HepG2 (cell line): ENCODE data around the gene MDP1. TPM values are rescaled to one million over a fixed set of nuclear protein-coding genes. Genes with fewer than 3 reads are reported as not detected.
A peak's percentile ranks its signal among the peaks of the same experiment; 100 is the strongest.

ENCODE experiments used
- ATF7 ChIP-seq, 2 experiments: fragments of 450-650 bp in 1 of 2; sonication (generic) in 1 of 2; formaldehyde crosslinking in 1 of 2; IDR thresholded peaks; 2 replicates each; pipeline versions ENCODE4 v1.4.0 to v1.6.1; 2016 to 2020; ENCODE audit warnings: antibody characterized with exemption in 1 of 2, mild to moderate bottlenecking in 1 of 2, missing genetic modification reagents in 1 of 2
- CC2D1A ChIP-seq: sonication (generic); formaldehyde crosslinking; IDR thresholded peaks from 2 replicates; pipeline ENCODE4 v1.8.1; 2023; ENCODE audit warnings: mild to moderate bottlenecking, missing genetic modification reagents
- ERF ChIP-seq: IDR thresholded peaks from 2 replicates; pipeline ENCODE4 v1.6.1; 2018; ENCODE audit warnings: missing biosample characterization, missing genetic modification reagents
- ISX ChIP-seq: sonication (generic); formaldehyde crosslinking; conservative IDR thresholded peaks from 2 replicates; pipeline ENCODE4 v1.5.0; 2020; ENCODE audit warnings: missing genetic modification reagents
- JARID2 ChIP-seq: sonication (generic); formaldehyde crosslinking; IDR thresholded peaks from 2 replicates; pipeline ENCODE4 v1.8.1; 2023; ENCODE audit warnings: missing genetic modification reagents, inconsistent platforms; ENCODE audit not compliant: insufficient replicate concordance
- NONO ChIP-seq, 2 experiments: fragments of 450-650 bp in 1 of 2; sonication (generic) in 1 of 2; formaldehyde crosslinking in 1 of 2; IDR thresholded peaks in 1 of 2; conservative IDR thresholded peaks in 1 of 2; 2 replicates each; pipeline versions ENCODE4 v1.6.1 to v1.8.0; 2017 to 2022; ENCODE audit warnings: mild to moderate bottlenecking in 1 of 2, missing genetic modification reagents in 1 of 2, moderate library complexity in 1 of 2
- POLR2AphosphoS2 ChIP-seq: IDR thresholded peaks from 2 replicates; pipeline ENCODE4 v1.6.1; 2011; ENCODE audit warnings: low read depth, low read length, improper control_type of control experiment
- RXRA ChIP-seq: sonication (generic); formaldehyde crosslinking; IDR thresholded peaks from 2 replicates; pipeline ENCODE4 v1.5.1; 2020; ENCODE audit warnings: missing genetic modification reagents
- RXRB ChIP-seq: IDR thresholded peaks from 2 replicates; pipeline ENCODE4 v1.6.1; 2016; ENCODE audit warnings: borderline replicate concordance, missing genetic modification reagents, missing compliant biosample characterization
- SOX5 ChIP-seq: IDR thresholded peaks from 2 replicates; pipeline ENCODE4 v1.6.1; 2016; ENCODE audit warnings: borderline replicate concordance
- SP4 ChIP-seq: sonication (generic); formaldehyde crosslinking; IDR thresholded peaks from 2 replicates; pipeline ENCODE4 v1.8.1; 2023; ENCODE audit warnings: mild to moderate bottlenecking, missing genetic modification reagents
- ZNF235 ChIP-seq: sonication (generic); formaldehyde crosslinking; IDR thresholded peaks from 2 replicates; pipeline ENCODE4 v1.8.1; 2023; ENCODE audit warnings: mild to moderate bottlenecking, missing genetic modification reagents, borderline replicate concordance
- ZNF569 ChIP-seq: sonication (generic); formaldehyde crosslinking; IDR thresholded peaks from 2 replicates; pipeline ENCODE4 v1.5.0; 2020; ENCODE audit warnings: mild to moderate bottlenecking, missing genetic modification reagents, moderate library complexity, borderline replicate concordance
- ZNF572 ChIP-seq: sonication (generic); formaldehyde crosslinking; IDR thresholded peaks from 2 replicates; pipeline ENCODE4 v1.5.1; 2020; ENCODE audit warnings: mild to moderate bottlenecking, missing genetic modification reagents
- ZNF713 ChIP-seq: sonication (generic); formaldehyde crosslinking; IDR thresholded peaks from 2 replicates; pipeline ENCODE4 v1.4.0; 2020; ENCODE audit warnings: mild to moderate bottlenecking, missing genetic modification reagents
- ZSCAN21 ChIP-seq: sonication (generic); formaldehyde crosslinking; IDR thresholded peaks from 2 replicates; pipeline ENCODE4 v1.8.0; 2022; ENCODE audit warnings: mild to moderate bottlenecking, missing genetic modification reagents, moderate library complexity, borderline replicate concordance
- polyA plus RNA-seq, 8 experiments: library from polyadenylated mRNA; depleted of rRNA in 3 of 8; stranded (reverse) in 7 of 8; unstranded in 1 of 8; fragments of >200 nt; fragmentation: Illumina TruSeq in 4 of 8; extraction: Trizol in 4 of 8; gene quantifications; 2 replicates each; pipeline versions ENCODE4 v1.2.1 to v1.2.3, GENCODE V29; 2011 to 2016; ENCODE audit warnings: low read depth in 4 of 8, missing spikeins in 1 of 8, mixed read lengths in 1 of 8; ENCODE audit not compliant: insufficient read depth in 1 of 8
- total RNA-seq, 5 experiments: library from RNA; depleted of rRNA; stranded (reverse); fragments of >200 nt; fragmentation: Illumina TruSeq; extraction: Trizol; gene quantifications; 2 replicates each; pipeline ENCODE4 v1.2.3, GENCODE V29; 2016; ENCODE audit warnings: low read depth in 1 of 5
- TF ChIP-seq, protein P1 (sequence below): sonication (generic); formaldehyde crosslinking; IDR thresholded peaks from 2 replicates; pipeline ENCODE4 v1.5.0; 2020; ENCODE audit warnings: mild to moderate bottlenecking, missing genetic modification reagents
- TF ChIP-seq, protein P2 (sequence below): sonication (generic); formaldehyde crosslinking; IDR thresholded peaks from 2 replicates; pipeline ENCODE4; 2020; ENCODE audit warnings: missing genetic modification reagents, mild to moderate bottlenecking, borderline replicate concordance
- TF ChIP-seq, protein P3 (sequence below): sonication (generic); formaldehyde crosslinking; IDR thresholded peaks from 2 replicates; pipeline ENCODE4 v1.5.0; 2020; ENCODE audit warnings: missing genetic modification reagents
- TF ChIP-seq, protein P4 (sequence below): sonication (generic); formaldehyde crosslinking; IDR thresholded peaks from 2 replicates; pipeline ENCODE4 v1.5.0; 2020; ENCODE audit warnings: mild to moderate bottlenecking, missing genetic modification reagents

The MDP1 gene
- total and polyA plus RNA-seq, 2 of the 13 experiments (the other 11 are each of a cell fraction or from before 2014, with no cell fraction given) = 44.1 to 48.7 TPM

DNA sequence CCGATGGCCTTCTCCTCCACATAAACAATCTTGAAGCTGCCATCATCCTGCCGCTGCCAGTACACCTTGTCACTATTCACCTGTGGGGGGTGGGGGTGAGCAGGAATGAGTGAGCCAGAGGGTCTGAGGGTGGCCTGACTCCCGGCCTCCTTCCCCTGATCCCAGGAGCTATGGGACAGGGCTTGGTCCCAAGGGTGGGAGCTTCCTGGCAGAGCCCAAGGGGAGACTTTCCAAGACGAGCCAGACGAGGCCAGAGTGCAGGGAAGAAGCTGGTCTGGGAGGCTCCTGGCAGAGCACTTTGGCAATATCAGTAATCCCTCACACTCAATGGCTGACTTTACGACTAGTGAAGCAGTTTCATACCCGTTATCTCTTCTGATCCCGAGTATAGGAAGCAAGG is 39.6 kb upstream of the MDP1 start (continued):
- no peak for TF ChIP-seq ZNF713 (CRISPR knock-in tag)
- no peak for TF ChIP-seq SOX5 (CRISPR knock-in tag)
- TF ChIP-seq, protein P1, sequence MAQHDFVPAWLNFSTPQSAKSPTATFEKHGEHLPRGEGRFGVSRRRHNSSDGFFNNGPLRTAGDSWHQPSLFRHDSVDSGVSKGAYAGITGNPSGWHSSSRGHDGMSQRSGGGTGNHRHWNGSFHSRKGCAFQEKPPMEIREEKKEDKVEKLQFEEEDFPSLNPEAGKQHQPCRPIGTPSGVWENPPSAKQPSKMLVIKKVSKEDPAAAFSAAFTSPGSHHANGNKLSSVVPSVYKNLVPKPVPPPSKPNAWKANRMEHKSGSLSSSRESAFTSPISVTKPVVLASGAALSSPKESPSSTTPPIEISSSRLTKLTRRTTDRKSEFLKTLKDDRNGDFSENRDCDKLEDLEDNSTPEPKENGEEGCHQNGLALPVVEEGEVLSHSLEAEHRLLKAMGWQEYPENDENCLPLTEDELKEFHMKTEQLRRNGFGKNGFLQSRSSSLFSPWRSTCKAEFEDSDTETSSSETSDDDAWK = no peak
- no peak for TF ChIP-seq SP4 (CRISPR knock-in tag)
- TF ChIP-seq RXRB (CRISPR knock-in tag) = no peak
- TF ChIP-seq CC2D1A = 0 out of 2 replicates have a peak, but pooled peaks have one; percentile 31
- no peak for TF ChIP-seq NONO (IDR thresholded peaks at IDR 0.05)
- TF ChIP-seq NONO (CRISPR knock-in tag; conservative IDR thresholded peaks at IDR 0.05) = no peak
- TF ChIP-seq POLR2AphosphoS2 = no peak
- TF ChIP-seq RXRA (CRISPR knock-in tag) = no peak
- TF ChIP-seq ZNF235 (CRISPR knock-in tag) = no peak
- TF ChIP-seq, protein P2, sequence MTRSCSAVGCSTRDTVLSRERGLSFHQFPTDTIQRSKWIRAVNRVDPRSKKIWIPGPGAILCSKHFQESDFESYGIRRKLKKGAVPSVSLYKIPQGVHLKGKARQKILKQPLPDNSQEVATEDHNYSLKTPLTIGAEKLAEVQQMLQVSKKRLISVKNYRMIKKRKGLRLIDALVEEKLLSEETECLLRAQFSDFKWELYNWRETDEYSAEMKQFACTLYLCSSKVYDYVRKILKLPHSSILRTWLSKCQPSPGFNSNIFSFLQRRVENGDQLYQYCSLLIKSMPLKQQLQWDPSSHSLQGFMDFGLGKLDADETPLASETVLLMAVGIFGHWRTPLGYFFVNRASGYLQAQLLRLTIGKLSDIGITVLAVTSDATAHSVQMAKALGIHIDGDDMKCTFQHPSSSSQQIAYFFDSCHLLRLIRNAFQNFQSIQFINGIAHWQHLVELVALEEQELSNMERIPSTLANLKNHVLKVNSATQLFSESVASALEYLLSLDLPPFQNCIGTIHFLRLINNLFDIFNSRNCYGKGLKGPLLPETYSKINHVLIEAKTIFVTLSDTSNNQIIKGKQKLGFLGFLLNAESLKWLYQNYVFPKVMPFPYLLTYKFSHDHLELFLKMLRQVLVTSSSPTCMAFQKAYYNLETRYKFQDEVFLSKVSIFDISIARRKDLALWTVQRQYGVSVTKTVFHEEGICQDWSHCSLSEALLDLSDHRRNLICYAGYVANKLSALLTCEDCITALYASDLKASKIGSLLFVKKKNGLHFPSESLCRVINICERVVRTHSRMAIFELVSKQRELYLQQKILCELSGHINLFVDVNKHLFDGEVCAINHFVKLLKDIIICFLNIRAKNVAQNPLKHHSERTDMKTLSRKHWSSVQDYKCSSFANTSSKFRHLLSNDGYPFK (CRISPR knock-in tag) = no peak
- no peak for TF ChIP-seq ZNF569 (CRISPR knock-in tag)
- no peak for TF ChIP-seq ISX
- TF ChIP-seq, protein P3, sequence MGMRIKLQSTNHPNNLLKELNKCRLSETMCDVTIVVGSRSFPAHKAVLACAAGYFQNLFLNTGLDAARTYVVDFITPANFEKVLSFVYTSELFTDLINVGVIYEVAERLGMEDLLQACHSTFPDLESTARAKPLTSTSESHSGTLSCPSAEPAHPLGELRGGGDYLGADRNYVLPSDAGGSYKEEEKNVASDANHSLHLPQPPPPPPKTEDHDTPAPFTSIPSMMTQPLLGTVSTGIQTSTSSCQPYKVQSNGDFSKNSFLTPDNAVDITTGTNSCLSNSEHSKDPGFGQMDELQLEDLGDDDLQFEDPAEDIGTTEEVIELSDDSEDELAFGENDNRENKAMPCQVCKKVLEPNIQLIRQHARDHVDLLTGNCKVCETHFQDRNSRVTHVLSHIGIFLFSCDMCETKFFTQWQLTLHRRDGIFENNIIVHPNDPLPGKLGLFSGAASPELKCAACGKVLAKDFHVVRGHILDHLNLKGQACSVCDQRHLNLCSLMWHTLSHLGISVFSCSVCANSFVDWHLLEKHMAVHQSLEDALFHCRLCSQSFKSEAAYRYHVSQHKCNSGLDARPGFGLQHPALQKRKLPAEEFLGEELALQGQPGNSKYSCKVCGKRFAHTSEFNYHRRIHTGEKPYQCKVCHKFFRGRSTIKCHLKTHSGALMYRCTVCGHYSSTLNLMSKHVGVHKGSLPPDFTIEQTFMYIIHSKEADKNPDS (CRISPR knock-in tag) = 0 out of 2 replicates have a peak, but pooled peaks have one; percentile 8
- TF ChIP-seq JARID2 (CRISPR knock-in tag) = no peak
- TF ChIP-seq ZNF572 (CRISPR knock-in tag) = no peak
- TF ChIP-seq, protein P4, sequence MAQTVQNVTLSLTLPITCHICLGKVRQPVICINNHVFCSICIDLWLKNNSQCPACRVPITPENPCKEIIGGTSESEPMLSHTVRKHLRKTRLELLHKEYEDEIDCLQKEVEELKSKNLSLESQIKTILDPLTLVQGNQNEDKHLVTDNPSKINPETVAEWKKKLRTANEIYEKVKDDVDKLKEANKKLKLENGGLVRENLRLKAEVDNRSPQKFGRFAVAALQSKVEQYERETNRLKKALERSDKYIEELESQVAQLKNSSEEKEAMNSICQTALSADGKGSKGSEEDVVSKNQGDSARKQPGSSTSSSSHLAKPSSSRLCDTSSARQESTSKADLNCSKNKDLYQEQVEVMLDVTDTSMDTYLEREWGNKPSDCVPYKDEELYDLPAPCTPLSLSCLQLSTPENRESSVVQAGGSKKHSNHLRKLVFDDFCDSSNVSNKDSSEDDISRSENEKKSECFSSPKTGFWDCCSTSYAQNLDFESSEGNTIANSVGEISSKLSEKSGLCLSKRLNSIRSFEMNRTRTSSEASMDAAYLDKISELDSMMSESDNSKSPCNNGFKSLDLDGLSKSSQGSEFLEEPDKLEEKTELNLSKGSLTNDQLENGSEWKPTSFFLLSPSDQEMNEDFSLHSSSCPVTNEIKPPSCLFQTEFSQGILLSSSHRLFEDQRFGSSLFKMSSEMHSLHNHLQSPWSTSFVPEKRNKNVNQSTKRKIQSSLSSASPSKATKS (CRISPR knock-in tag) = no peak
- no peak for TF ChIP-seq ERF (CRISPR knock-in tag)
- no peak for TF ChIP-seq ATF7 (IDR thresholded peaks at IDR 0.05)
- TF ChIP-seq ATF7 (CRISPR knock-in tag; IDR thresholded peaks at IDR 0.05) = 0 out of 2 replicates have a peak, but pooled peaks have one; percentile 52
- 0 out of 2 replicates have a peak, but pooled peaks have one; percentile 29 for TF ChIP-seq ZSCAN21
